ENCODE results near the gene TSPAN18. TPM values are rescaled to one million over a fixed set of nuclear protein-coding genes. Genes with fewer than 3 reads are reported as not detected.

Gene TSPAN18
- total and polyA plus RNA-seq, 11 donors, result 40.0 to 151 (median 74.9) TPM

DNA sequence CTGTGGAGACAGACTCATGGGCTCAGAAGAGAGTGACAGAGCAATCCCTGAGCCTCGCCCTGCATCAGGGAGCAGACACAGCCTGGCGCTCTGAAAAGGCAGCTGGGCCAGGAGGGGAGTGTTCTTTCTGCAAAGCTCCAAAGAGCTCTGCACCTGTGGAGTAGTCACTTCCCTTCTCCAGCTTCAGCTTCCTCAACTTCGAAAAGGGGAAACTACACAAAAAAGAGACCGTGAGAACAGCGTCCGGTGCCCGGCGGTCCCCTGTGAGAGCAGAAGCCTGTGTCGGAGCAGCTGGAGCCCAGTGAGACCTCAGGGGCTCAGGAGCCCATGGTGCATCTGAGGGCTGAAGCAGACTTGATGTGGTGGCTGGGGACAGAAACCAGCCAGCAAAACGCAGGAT is 188.9 kb downstream of the TSPAN18 start:
- WGBS, 4 donors, result 63 to 76% (median 71%) methylated on average over 8 to 10 of the region's 10 CpGs
- Histone ChIP-seq H3K36me3 (peaks cover 0 to 47% (median 11%) of the 10 kb centered on the region in 9 donors), H3K4me1 (peaks cover 0 to 46% (median 29%) of the 10 kb centered on the region in 12 donors)

DNA sequence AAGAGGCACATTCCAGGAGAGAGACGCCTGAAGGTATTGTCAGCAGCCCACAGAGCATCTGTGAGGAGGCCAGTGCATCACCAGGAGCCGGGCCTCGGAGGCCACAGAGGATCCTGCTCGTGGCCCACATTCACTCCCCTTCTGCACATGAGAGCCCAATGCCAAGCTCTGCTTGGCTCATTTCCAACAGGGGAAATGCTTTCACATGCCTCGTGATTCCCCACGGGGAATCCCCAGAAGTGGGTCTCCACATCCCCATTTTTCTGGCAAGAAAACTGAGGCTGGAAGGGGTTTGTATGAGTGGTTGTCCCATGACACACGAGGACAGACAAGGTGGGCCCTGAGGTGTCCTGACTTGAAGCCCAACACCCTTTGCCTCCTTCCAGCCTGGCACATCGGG is 189.6 kb downstream of the TSPAN18 start:
- no peaks in the 10 kb centered on the region for H3K9me3 ChIP-seq
- ATAC-seq, result no peak
- H3K36me3 ChIP-seq, result peaks cover 0 to 50% (median 11%) of the 10 kb centered on the region in 9 donors
- WGBS, 4 donors, result 55 to 62% (median 59%) methylated on average over 6 to 8 of the region's 8 CpGs
- no peak for DNase-seq
- H3K4me1 ChIP-seq, result peaks cover 0 to 38% (median 23%) of the 10 kb centered on the region in 12 donors
- peak overlapping the region in 9 of 12 donors; percentile 29 to 75 (median 66) for H3K27ac ChIP-seq
- intact Hi-C loops (cut with DNase I), result loop anchor here in 1 of 10 donors (5.0 kb wide), 1 partner anchor 354 kb away; no protein-coding TSS in a partner anchor
- no peak overlapping the region for H3K4me3 ChIP-seq
- H3K27me3 ChIP-seq, result no peaks in the 10 kb centered on the region
- TF ChIP-seq, protein P1, sequence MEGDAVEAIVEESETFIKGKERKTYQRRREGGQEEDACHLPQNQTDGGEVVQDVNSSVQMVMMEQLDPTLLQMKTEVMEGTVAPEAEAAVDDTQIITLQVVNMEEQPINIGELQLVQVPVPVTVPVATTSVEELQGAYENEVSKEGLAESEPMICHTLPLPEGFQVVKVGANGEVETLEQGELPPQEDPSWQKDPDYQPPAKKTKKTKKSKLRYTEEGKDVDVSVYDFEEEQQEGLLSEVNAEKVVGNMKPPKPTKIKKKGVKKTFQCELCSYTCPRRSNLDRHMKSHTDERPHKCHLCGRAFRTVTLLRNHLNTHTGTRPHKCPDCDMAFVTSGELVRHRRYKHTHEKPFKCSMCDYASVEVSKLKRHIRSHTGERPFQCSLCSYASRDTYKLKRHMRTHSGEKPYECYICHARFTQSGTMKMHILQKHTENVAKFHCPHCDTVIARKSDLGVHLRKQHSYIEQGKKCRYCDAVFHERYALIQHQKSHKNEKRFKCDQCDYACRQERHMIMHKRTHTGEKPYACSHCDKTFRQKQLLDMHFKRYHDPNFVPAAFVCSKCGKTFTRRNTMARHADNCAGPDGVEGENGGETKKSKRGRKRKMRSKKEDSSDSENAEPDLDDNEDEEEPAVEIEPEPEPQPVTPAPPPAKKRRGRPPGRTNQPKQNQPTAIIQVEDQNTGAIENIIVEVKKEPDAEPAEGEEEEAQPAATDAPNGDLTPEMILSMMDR (IDR thresholded peaks at IDR 0.05), result no peak
- TF ChIP-seq POLR2A (IDR thresholded peaks at IDR 0.05), result no peak

More for the DNA sequence above, 188.9 kb downstream of the TSPAN18 start:
- no peak overlapping the region for H3K4me3 ChIP-seq
- no peak for DNase-seq
- H3K27ac ChIP-seq, result peak overlapping the region in 2 of 12 donors; percentile 14 to 73
- TF ChIP-seq POLR2A (IDR thresholded peaks at IDR 0.05), result no peak
- TF ChIP-seq, protein P1 (IDR thresholded peaks at IDR 0.05), result no peak
- no peaks in the 10 kb centered on the region for H3K27me3 ChIP-seq
- H3K9me3 ChIP-seq, result no peaks in the 10 kb centered on the region
- intact Hi-C loops (cut with DNase I), result loop anchor here in 1 of 10 donors (5.0 kb wide), 1 partner anchor 353 kb away; no protein-coding TSS in a partner anchor
- ATAC-seq, result no peak

DNA sequence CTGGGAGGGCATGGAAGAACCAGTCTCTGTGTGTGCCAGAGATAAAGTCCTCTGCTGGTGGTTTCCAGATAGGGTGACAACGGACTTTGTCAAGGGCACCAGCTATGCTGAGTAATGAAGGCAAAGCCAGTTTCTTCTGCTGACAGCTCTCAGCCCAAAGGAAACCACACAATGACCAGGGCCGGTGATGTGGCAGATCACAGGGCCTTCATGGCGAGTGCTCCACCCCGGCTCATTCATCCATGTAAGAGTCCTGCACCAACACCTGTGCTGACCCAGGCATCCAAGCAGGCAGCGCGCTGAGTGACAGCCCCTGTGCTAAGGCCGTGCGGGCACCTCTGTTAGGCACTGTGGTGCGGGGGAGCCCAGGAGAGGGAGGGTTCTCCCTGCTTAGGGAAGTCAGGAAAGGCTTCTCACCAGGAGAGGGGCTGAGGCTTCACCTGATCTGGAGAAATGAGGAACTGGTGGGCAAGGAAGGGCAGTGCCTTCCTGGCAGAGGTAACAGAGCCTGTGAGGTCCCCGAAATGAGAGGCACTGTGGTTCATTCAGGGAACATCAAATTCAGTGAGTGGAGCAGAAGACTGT is 190.1 kb downstream of the TSPAN18 start:
- Histone ChIP-seq H3K27me3 (no peaks in the 10 kb centered on the region), H3K36me3 (peaks cover 0 to 55% (median 11%) of the 10 kb centered on the region in 9 donors), H3K4me3 (no peak overlapping the region), H3K27ac (peak overlapping the region in 9 of 12 donors; percentile 29 to 75 (median 66)), H3K9me3 (no peaks in the 10 kb centered on the region), H3K4me1 (peaks cover 0 to 33% (median 17%) of the 10 kb centered on the region in 12 donors)
- DNase-seq (no peak), ATAC-seq (peak; percentile 75 to 80 (median 78))
- WGBS, 4 donors, result 70 to 79% (median 73%) methylated on average over 8 to 10 of the region's 10 CpGs
- no peak for TF ChIP-seq POLR2A (IDR thresholded peaks at IDR 0.05)
- TF ChIP-seq, protein P1 (IDR thresholded peaks at IDR 0.05), result no peak
- intact Hi-C loops (cut with DNase I), result loop anchor here in 1 of 10 donors (5.0 kb wide), 1 partner anchor 355 kb away; no protein-coding TSS in a partner anchor

DNA sequence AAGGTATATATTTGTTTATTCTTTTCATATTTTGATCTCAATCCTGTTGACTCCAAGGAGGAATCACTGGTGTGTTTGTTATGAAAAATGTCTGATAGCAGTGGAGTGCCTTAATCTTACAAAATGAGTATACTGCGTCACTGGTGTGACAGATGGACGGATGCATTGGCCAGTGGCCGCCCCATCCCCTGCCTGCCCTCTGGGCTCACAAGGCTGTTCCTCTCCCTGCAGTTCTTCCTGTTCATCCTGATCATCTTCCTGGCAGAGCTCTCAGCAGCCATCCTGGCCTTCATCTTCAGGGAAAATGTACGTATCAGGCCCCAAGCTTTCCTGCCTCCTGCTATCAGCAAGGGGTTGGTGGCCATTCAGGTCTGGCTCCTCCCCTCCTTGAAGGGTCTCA is 191.0 kb downstream of the TSPAN18 start:
- H3K27me3 ChIP-seq, result no peaks in the 10 kb centered on the region
- peaks cover 0 to 55% (median 11%) of the 10 kb centered on the region in 9 donors for H3K36me3 ChIP-seq
- ATAC-seq (no peak), DNase-seq (no peak)
- H3K27ac ChIP-seq, result peak overlapping the region in 1 of 12 donors; percentile 53
- H3K4me3 ChIP-seq, result no peak overlapping the region
- intact Hi-C loops (cut with DNase I), result loop anchor here in 1 of 10 donors (5.0 kb wide), 1 partner anchor 355 kb away; no protein-coding TSS in a partner anchor
- 93 to 100% (median 95%) methylated on average over 4 of the region's 4 CpGs for WGBS, 4 donors
- H3K9me3 ChIP-seq, result no peaks in the 10 kb centered on the region
- H3K4me1 ChIP-seq, result peaks cover 0 to 26% (median 12%) of the 10 kb centered on the region in 12 donors
- no peak for TF ChIP-seq POLR2A (IDR thresholded peaks at IDR 0.05)
- TF ChIP-seq, protein P1 (IDR thresholded peaks at IDR 0.05), result no peak
